HG02678 (cell line): Measurements from ENCODE around the gene EHMT1.
"Not testable (repeated sequence)": the region's sequence is repeated elsewhere in the genome, so short reads cannot be mapped to it uniquely, and the experiment has no call there.

Source experiments
- ATAC-seq: cut with Tn5 transposase; IDR thresholded peaks from one replicate; pipeline ENCODE4 v1.9.1; 2021; ENCODE audit warnings: mild to moderate bottlenecking, moderate library complexity; ENCODE audit not compliant: unreplicated experiment

The EHMT1 gene

DNA sequence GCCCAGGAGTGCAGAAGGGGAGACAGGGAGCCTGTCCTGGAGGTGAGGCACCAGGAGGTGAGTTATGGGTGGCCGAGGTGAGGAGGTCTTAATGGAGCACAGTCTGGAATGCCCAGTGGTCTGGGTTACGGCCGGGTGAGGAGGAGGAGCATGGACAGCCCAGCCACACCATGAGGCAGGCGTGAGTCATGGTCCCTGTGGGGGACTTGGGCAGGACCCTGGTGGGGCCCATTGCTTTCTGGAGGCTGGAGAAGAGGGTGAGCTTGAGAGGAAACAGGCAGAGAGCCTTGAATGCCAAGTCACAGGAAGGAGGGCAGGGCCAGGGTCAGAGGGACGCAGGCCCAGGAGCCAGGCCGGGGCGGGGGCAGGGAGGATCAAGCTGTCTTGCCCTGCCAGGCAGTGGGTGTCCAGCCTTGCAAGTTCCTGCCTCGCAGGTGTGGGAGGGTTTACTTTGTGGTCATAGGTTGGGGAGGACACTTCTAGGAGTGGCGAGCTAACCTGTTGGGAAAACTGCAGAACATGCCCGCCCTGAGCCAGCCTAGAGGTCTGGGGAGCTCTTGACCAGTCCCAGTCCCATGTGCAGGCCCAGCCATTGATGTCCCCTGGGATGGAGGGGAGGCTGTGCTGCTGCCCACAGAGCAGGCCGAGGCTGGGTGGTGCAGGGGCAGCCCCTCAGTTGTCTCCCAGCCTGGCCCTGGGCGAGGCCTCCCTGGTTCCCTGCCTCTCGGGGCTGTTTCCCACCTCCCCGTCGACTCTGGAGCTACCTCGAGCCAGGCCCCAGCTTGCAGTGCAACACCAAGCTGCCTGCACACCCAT, 261.6 kb downstream of the EHMT1 start:
- no peak for ATAC-seq

DNA sequence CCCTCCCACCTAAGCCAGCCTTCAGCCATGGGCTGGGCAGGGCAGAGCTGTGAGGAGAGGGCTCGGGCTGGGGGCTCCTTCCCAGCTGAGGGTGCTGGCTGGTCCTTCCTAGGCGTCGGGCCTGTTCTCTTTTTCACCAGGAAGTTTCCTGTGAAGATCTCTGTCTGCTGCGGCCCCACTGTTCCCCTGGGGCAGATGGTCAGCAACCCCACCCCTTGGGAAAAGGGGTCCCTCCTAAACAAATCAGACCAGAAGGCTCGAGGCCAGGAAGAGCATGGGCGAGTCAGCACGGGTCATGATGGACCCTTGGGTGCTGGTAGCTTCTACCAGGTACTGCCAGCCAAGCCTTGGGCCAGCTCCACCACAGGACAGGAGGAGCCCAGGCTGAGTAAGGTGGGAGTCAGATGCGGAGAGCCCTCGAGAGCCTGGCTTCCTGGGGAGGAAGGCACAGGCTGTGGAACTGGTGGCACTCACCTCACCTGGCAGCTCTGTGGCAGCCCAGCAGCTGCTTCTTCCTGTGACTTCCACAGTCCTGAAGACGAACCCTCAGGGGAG, 262.2 kb downstream of the EHMT1 start:
- ATAC-seq, result no peak

DNA sequence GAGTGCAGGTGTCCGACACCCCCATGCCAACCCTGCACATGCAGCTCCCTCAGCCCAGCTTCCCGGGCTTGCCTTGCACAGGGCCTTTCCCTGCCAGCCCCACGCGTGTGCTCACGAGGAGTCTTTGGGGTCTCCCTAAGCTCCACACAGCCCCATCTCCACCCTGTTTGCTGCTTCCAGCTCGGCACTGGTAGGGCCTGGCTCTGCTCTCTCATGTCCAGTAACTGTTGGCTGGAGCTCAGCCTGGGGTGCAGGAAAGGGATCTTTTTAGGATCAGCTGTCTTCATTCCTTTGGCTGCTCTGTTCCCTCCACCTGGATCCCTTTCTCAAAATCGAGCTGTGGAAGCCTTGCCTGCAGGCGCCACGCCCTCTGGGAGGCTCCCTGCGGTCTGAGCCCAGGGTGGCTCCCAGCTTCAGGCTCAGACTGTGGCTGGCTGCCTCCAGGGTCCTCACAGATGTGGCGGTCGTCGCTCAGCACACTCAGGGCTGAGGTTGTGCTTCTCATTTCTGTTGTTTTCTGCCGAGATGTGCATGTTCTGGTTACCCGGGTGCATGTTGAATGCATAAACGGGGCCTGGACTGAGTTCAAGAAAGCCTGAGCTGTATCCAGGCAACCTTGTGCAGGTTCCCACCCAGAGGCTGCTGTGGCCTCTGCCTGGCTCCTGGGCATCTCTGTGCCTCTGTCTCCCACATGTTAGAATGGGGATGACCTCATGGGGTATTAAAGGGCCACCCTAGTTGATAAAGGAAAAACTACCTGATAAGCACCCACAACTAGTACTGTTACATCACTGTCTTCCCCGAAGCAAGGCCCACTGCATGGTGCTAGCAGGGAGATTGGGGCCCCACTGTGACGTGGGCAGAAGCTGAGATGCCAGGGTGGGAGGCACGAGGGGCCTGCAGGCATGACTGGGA, 263.0 kb downstream of the EHMT1 start:
- ATAC-seq, result no peak

DNA sequence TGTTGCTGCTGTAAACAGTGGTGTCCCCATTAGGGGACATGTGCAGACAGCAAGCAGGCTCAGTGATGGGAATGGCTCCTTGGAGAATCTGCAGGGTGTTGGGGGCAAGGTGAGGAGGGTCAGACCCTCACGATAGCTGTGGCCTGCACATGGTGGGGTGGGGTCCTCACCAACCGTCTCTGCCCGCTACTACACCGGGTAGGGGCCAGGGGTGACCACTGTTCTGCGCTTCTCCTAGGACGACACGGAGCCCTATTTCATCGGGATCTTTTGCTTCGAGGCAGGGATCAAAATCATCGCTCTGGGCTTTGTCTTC, 263.7 kb downstream of the EHMT1 start:
- no peak for ATAC-seq

DNA sequence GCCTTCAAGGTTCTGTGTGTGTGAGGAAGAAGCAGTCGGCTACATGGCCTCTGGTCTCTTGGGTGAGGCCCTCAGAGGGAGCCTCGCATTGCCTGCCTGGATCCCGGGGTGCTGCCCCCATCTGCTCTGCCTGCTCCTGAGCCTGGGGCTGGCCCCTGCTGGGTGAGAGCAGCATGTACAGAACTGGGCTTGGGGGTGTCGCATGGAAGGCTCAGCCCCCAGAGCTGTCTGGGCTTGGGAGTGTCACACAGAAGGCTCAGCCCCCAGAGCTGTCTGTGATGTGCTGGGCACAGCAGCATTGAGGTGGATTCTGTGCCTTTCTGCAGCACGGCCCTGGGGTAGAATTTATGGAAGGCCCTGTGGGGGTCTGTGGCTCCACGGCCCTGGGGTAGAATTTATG, 265.2 kb downstream of the EHMT1 start:
- not testable (repeated sequence) for ATAC-seq

DNA sequence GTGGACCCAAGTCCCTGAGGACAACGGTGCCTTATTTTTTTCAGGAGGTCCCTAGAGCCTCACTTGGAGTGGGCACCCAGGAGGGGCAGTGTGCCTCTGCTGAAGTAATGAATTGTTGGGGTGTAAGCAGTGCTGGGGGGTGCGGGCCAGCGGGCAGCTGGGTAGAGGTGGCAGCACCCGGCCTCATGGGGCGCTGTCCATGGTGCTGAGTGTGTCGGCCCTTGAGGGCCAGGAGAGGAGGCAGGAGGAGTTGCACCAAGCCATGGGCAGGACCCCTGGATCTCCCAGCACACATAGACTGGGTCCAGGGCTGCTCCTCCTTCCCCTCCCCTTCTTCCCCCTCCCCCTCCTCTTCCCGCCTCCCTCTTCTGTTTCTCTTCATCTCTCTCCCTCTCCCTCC, 265.7 kb downstream of the EHMT1 start:
- ATAC-seq, result not testable (repeated sequence)

DNA sequence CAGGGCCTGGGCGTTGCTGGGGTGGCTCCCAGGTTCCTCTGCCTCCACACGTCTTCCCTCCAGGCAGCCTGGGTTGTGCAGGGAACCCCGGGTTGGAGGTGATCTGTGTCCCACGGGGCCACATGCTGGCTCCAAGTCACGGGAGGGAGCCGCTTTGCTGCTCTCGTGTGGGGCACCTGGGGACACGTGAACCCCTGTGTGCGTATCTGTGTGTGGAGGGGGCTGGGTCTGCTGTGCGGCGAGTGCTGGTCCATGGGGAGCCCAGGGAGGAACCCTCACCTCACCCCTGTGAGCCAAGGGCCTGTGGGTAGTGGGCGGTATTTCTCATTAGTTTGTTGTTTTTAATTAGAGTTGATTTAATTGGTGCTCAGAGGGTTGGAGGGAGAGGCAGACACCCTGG, 266.3 kb downstream of the EHMT1 start:
- not testable (repeated sequence) for ATAC-seq
